SU-DHL-6 (cell line): ENCODE measurements around the gene LGALS16.

Experiments used
- H2AFZ ChIP-seq: fragments of 200-600 bp; sonication (generic); 2 replicates; pipeline ENCODE4 v1.6.1; 2014; ENCODE audit warnings: low read depth, mild to moderate bottlenecking, moderate library complexity, mixed read lengths, antibody characterized with exemption, low read length; ENCODE audit not compliant: severe bottlenecking
- H3F3A ChIP-seq: fragments of 200-600 bp; shearing (Covaris generic); 2 replicates; pipeline ENCODE4 v1.6.0; 2016; ENCODE audit warnings: antibody characterized with exemption, mild to moderate bottlenecking; ENCODE audit not compliant: insufficient read depth
- H3K27ac ChIP-seq: fragments of 200-600 bp; sonication (generic); 2 replicates; pipeline ENCODE4 v1.5.1; 2016; ENCODE audit warnings: low read depth, mild to moderate bottlenecking, low read length, moderate library complexity, mixed read lengths
- H3K27me3 ChIP-seq: fragments of 200-600 bp; sonication (generic), shearing (Covaris generic); 2 replicates; pipeline ENCODE4 v1.6.0; 2014; ENCODE audit warnings: mild to moderate bottlenecking, low read length
- H3K36me3 ChIP-seq: fragments of 200-600 bp; sonication (generic); 2 replicates; pipeline ENCODE4 v1.6.1; 2014; ENCODE audit warnings: mild to moderate bottlenecking, low read length, mixed read lengths
- H3K4me2 ChIP-seq: fragments of 300-600, 200-600 bp; shearing (Covaris generic), sonication (generic); 2 replicates; pipeline ENCODE4 v1.6.0; 2014; ENCODE audit warnings: low read length, low read depth, mild to moderate bottlenecking; ENCODE audit not compliant: poor library complexity, severe bottlenecking
- H3K4me3 ChIP-seq: fragments of 200-600 bp; sonication (generic); 2 replicates; pipeline ENCODE4 v1.5.1; 2014; ENCODE audit warnings: antibody characterized with exemption, low read length, mild to moderate bottlenecking, mixed read lengths; ENCODE audit not compliant: insufficient read depth, poor library complexity, severe bottlenecking
- H3K79me2 ChIP-seq: fragments of 200-600 bp; sonication (generic); 2 replicates; pipeline ENCODE4 v1.6.1; 2014; ENCODE audit warnings: mild to moderate bottlenecking, low read length, moderate library complexity; ENCODE audit not compliant: insufficient read depth
- H3K9ac ChIP-seq: fragments of 200-600 bp; sonication (generic); 2 replicates; pipeline ENCODE4 v1.7.0; 2014; ENCODE audit warnings: mild to moderate bottlenecking, low read length
- H3K9me2 ChIP-seq: fragments of 200-600 bp; sonication (generic); replicated peaks from 2 replicates; pipeline ENCODE4 v1.6.1; 2014; ENCODE audit warnings: low read length; ENCODE audit not compliant: insufficient read depth
- H3K9me3 ChIP-seq: fragments of 200-600 bp; sonication (generic); 2 replicates; pipeline ENCODE4 v1.6.1; 2014; ENCODE audit warnings: low read length, mixed read lengths; ENCODE audit not compliant: insufficient read depth
- H4K20me1 ChIP-seq: fragments of 200-600 bp; sonication (generic); 2 replicates; pipeline ENCODE4 v1.6.1; 2014; ENCODE audit warnings: low read depth, mild to moderate bottlenecking, antibody characterized with exemption, low read length, moderate library complexity, mixed read lengths
- EZH2phosphoT487 ChIP-seq: fragments of 200-600 bp; sonication (generic), shearing (Covaris generic); conservative IDR thresholded peaks from 2 replicates; pipeline ENCODE4 v1.6.1; 2018; ENCODE audit warnings: mild to moderate bottlenecking, antibody characterized with exemption, low read length, moderate library complexity, mixed read lengths
- TF ChIP-seq, protein P1 (sequence below): fragments of 200-600 bp; sonication (generic); IDR thresholded peaks from one replicate; pipeline ENCODE4 v1.5.1; 2017; ENCODE audit warnings: antibody characterized with exemption, mild to moderate bottlenecking, low read length, moderate library complexity; ENCODE audit not compliant: insufficient read depth, poor library complexity, severe bottlenecking

LGALS16 gene

DNA sequence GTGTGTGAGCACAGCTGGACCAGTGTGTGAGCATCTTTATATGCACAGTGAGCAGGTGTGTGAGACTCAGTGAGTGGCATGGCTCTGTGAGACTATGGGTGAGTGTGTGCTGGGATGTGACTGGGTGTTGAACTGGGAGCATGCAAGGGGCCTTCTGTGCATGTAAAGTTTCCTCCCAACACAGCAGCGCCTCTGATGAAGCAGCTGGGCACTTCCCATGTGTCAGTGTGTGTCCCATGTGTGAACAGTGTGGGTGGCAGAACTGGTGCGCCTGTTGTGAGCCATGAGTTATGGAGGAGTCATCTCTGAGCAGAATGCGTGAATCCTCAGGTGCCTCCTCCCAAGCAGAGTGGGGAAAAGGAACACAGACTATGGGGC lies 24.1 kb downstream of the LGALS16 start:
- no peaks in the 10 kb centered on the region for H3K9me3 ChIP-seq
- no peak overlapping the region for H3K4me3 ChIP-seq
- H2AFZ ChIP-seq, result no peak overlapping the region
- no peaks in the 10 kb centered on the region for H3K36me3 ChIP-seq
- no peak overlapping the region for H3K27ac ChIP-seq
- H3K27me3 ChIP-seq, result no peaks in the 10 kb centered on the region
- no peaks in the 10 kb centered on the region for H4K20me1 ChIP-seq
- H3K79me2 ChIP-seq, result no peaks in the 10 kb centered on the region
- no peak overlapping the region for H3K9ac ChIP-seq
- no peak overlapping the region for H3K4me2 ChIP-seq
- no peak for TF ChIP-seq EZH2phosphoT487
- TF ChIP-seq, protein P1, sequence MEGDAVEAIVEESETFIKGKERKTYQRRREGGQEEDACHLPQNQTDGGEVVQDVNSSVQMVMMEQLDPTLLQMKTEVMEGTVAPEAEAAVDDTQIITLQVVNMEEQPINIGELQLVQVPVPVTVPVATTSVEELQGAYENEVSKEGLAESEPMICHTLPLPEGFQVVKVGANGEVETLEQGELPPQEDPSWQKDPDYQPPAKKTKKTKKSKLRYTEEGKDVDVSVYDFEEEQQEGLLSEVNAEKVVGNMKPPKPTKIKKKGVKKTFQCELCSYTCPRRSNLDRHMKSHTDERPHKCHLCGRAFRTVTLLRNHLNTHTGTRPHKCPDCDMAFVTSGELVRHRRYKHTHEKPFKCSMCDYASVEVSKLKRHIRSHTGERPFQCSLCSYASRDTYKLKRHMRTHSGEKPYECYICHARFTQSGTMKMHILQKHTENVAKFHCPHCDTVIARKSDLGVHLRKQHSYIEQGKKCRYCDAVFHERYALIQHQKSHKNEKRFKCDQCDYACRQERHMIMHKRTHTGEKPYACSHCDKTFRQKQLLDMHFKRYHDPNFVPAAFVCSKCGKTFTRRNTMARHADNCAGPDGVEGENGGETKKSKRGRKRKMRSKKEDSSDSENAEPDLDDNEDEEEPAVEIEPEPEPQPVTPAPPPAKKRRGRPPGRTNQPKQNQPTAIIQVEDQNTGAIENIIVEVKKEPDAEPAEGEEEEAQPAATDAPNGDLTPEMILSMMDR, result no peak
- no peaks in the 10 kb centered on the region for H3F3A ChIP-seq
- no peaks in the 10 kb centered on the region for H3K9me2 ChIP-seq

DNA sequence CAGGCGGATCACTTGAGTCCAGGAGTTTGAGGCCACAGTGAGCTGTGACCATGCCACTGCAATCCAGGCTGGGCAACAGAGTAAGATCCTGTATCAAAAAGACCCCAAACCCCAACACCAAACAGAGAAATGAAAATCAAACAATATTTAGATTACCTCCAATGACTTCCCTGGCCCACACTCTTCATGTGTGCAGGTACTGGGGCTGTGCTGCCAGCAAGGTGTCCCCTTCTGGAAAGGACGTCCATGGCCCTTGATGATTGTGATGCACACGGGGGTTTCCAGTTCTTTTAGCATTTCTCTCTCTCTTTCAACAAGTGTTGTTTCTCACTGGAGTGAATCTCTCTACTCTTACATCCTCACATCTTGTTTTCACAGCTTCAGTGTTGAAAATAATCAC lies 24.9 kb downstream of the LGALS16 start:
- no peak for TF ChIP-seq EZH2phosphoT487
- TF ChIP-seq, protein P1, result no peak
- Histone ChIP-seq H3F3A (no peaks in the 10 kb centered on the region), H4K20me1 (no peaks in the 10 kb centered on the region), H3K9me2 (no peaks in the 10 kb centered on the region), H3K27me3 (no peaks in the 10 kb centered on the region), H3K9me3 (no peaks in the 10 kb centered on the region), H3K79me2 (no peaks in the 10 kb centered on the region), H3K27ac (no peak overlapping the region), H3K9ac (no peak overlapping the region), H2AFZ (no peak overlapping the region), H3K4me2 (no peak overlapping the region), H3K4me3 (no peak overlapping the region), H3K36me3 (no peaks in the 10 kb centered on the region)

DNA sequence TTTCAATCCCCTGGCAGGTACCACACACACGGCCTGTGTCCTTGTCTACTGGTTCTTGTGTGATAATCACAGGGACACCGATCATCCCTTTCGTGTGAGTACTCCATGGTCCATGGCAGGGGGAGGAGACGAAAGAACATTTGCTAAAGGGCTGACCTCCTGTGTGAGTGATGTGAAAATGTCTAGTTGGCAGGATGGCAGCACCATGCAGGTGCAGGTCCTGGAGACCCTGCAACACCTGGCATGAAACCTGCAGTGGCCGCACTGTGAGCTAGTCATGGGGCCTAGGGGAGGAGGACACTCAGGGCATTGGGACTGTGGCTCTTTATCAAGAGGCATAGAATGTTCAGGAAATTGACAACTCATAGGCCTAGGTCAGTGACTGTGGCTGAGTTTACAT lies 25.7 kb downstream of the LGALS16 start:
- Histone ChIP-seq H3K79me2 (no peaks in the 10 kb centered on the region), H3K9ac (no peak overlapping the region), H3K4me2 (no peak overlapping the region), H3K27me3 (no peaks in the 10 kb centered on the region), H3K9me3 (no peaks in the 10 kb centered on the region), H3K4me3 (no peak overlapping the region), H2AFZ (no peak overlapping the region), H4K20me1 (no peaks in the 10 kb centered on the region), H3F3A (no peaks in the 10 kb centered on the region), H3K9me2 (no peaks in the 10 kb centered on the region), H3K36me3 (no peaks in the 10 kb centered on the region), H3K27ac (no peak overlapping the region)
- TF ChIP-seq, protein P1, result no peak
- no peak for TF ChIP-seq EZH2phosphoT487

- Histone ChIP-seq H3K9me2 (no peaks in the 10 kb centered on the region), H3K36me3 (no peaks in the 10 kb centered on the region), H3F3A (no peaks in the 10 kb centered on the region), H3K4me3 (no peak overlapping the region), H3K4me2 (no peak overlapping the region), H3K9me3 (no peaks in the 10 kb centered on the region), H2AFZ (no peak overlapping the region), H4K20me1 (no peaks in the 10 kb centered on the region), H3K27ac (no peak overlapping the region), H3K9ac (no peak overlapping the region), H3K79me2 (no peaks in the 10 kb centered on the region), H3K27me3 (no peaks in the 10 kb centered on the region)
- TF ChIP-seq EZH2phosphoT487, result no peak
- TF ChIP-seq, protein P1, result no peak
Measured at GRCh38 chr19:39684267-39684666, 28.6 kb downstream of the LGALS16 start.
